ENCODE measurements around the gene SGO2. TPM values are rescaled to one million over a fixed set of nuclear protein-coding genes. Genes with fewer than 3 reads are reported as not detected.

The SGO2 gene
- total and polyA plus RNA-seq, 2 of the 13 experiments (the other 11 are each of a cell fraction or from before 2014, with no cell fraction given) = 5.1 to 16.2 TPM

GRCh38 chr2:200509612-200510433, 16.2 kb upstream of the SGO2 start, which contains the start of gene KCTD18 (continued):
- TF ChIP-seq AHDC1 (CRISPR knock-in tag; IDR thresholded peaks at IDR 0.05; ENCODE audit: borderline replicate concordance) (peak; percentile 67), ZNF205 (CRISPR knock-in tag; IDR thresholded peaks at IDR 0.05) (peak; percentile 88; the same call in 1 of the 2 replicates), ELF3 (CRISPR knock-in tag; IDR thresholded peaks at IDR 0.05) (peak; percentile 99), ZNF724P (CRISPR knock-in tag; IDR thresholded peaks at IDR 0.05; ENCODE audit: borderline replicate concordance) (peak; percentile 69; the same call in 1 of the 2 replicates), EP300 (IDR thresholded peaks at IDR 0.05; ENCODE audit: low read depth in 2 of 2, low read length in 2 of 2) (peak in 1 of 2 experiments; percentile 61; a peak in 3 of 4 replicates), EP300 (CRISPR knock-in tag; IDR thresholded peaks at IDR 0.05; ENCODE audit: borderline replicate concordance) (no peak), ATF3 (CRISPR knock-in tag; IDR thresholded peaks at IDR 0.05) (peak; percentile 69), AGO1 (IDR thresholded peaks at IDR 0.05; ENCODE audit: low read depth, low read length, poor library complexity, severe bottlenecking) (peak; percentile 72), POLR2AphosphoS5 (IDR thresholded peaks at IDR 0.05; ENCODE audit: low read depth, low read length) (peak; percentile 51), SP2 (CRISPR knock-in tag; IDR thresholded peaks at IDR 0.05) (peak; percentile 56; the same call in 1 of the 2 replicates), GZF1 (CRISPR knock-in tag; IDR thresholded peaks at IDR 0.05) (no peak), EED (CRISPR knock-in tag; IDR thresholded peaks at IDR 0.05) (no peak; the same call in 1 of the 2 replicates), ZBTB20 (CRISPR knock-in tag; IDR thresholded peaks at IDR 0.05; ENCODE audit: borderline replicate concordance, low read depth) (peak; percentile 23), ZNF547 (CRISPR knock-in tag; IDR thresholded peaks at IDR 0.05) (peak; percentile 91), HNF1B (CRISPR knock-in tag; IDR thresholded peaks at IDR 0.05) (peak; percentile 48; the same call in 1 of the 2 replicates), RFXANK (CRISPR knock-in tag; IDR thresholded peaks at IDR 0.05) (no peak; the same call in 1 of the 2 replicates), NKX3-1 (CRISPR knock-in tag; IDR thresholded peaks at IDR 0.05) (no peak), REXO4 (CRISPR knock-in tag; IDR thresholded peaks at IDR 0.05; ENCODE audit: borderline replicate concordance) (no peak), ATAD3A (CRISPR knock-in tag; IDR thresholded peaks at IDR 0.05) (no peak), THAP7 (CRISPR knock-in tag; IDR thresholded peaks at IDR 0.05) (peak; percentile 83), TBL1XR1 (IDR thresholded peaks at IDR 0.05; ENCODE audit: borderline replicate concordance, low read length, partially characterized antibody) (peak; percentile 13)

All from HepG2 (cell line).